ENCODE measurements around the gene SCAPER.

The SCAPER gene

GRCh38 chr15:76584868-76585575 lies 320.1 kb downstream of the SCAPER start:
- Histone ChIP-seq H3K4me3 (ENCODE audit: low read length) (no peak overlapping the region), H3K9me3 (ENCODE audit: control insufficient read depth, insufficient read depth, low read length) (no peaks in the 10 kb centered on the region), H3K27ac (ENCODE audit: low read length) (no peak overlapping the region), H3K4me1 (ENCODE audit: control insufficient read depth, insufficient read depth, low read length) (no peaks in the 10 kb centered on the region), H3K27me3 (ENCODE audit: control insufficient read depth, insufficient read depth, low read length) (no peaks in the 10 kb centered on the region), H3K36me3 (ENCODE audit: control insufficient read depth, insufficient read depth, low read length) (no peaks in the 10 kb centered on the region)
- DNase-seq (ENCODE audit: low read depth, low spot score), result no peak
- WGBS (ENCODE audit: insufficient coverage, insufficient read length), result no CpG with 5 or more reads among the region's 2 CpGs

- Histone ChIP-seq H3K27ac (ENCODE audit: low read length) (no peak overlapping the region), H3K9me3 (ENCODE audit: control insufficient read depth, insufficient read depth, low read length) (no peaks in the 10 kb centered on the region), H3K4me3 (ENCODE audit: low read length) (no peak overlapping the region), H3K4me1 (ENCODE audit: control insufficient read depth, insufficient read depth, low read length) (no peaks in the 10 kb centered on the region), H3K27me3 (ENCODE audit: control insufficient read depth, insufficient read depth, low read length) (no peaks in the 10 kb centered on the region), H3K36me3 (ENCODE audit: control insufficient read depth, insufficient read depth, low read length) (no peaks in the 10 kb centered on the region)
- DNase-seq (ENCODE audit: low read depth, low spot score), result no peak
- no CpG with 5 or more reads among the region's 5 CpGs for WGBS (ENCODE audit: insufficient coverage, insufficient read length)
Observed at GRCh38 chr15:76582550-76582949, 322.6 kb downstream of the SCAPER start.

- Histone ChIP-seq H3K4me1 (ENCODE audit: control insufficient read depth, insufficient read depth, low read length) (peaks cover 2% of the 10 kb centered on the region; the same call in 1 of the 2 replicates), H3K4me3 (ENCODE audit: low read length) (no peak overlapping the region)
- WGBS (ENCODE audit: insufficient coverage, insufficient read length), result no CpG with 5 or more reads among the region's 5 CpGs
Observed at GRCh38 chr15:76577879-76578512, 327.1 kb downstream of the SCAPER start.

GRCh38 chr15:76576523-76577279 lies 328.4 kb downstream of the SCAPER start:
- no peak overlapping the region for H3K4me3 ChIP-seq (ENCODE audit: low read length)
- H3K9me3 ChIP-seq (ENCODE audit: control insufficient read depth, insufficient read depth, low read length), result no peaks in the 10 kb centered on the region
- no peak for DNase-seq (ENCODE audit: low read depth, low spot score)
- peaks cover 2% of the 10 kb centered on the region; the same call in 1 of the 2 replicates for H3K4me1 ChIP-seq (ENCODE audit: control insufficient read depth, insufficient read depth, low read length)
- no CpG with 5 or more reads among the region's 9 CpGs for WGBS (ENCODE audit: insufficient coverage, insufficient read length)
- H3K27me3 ChIP-seq (ENCODE audit: control insufficient read depth, insufficient read depth, low read length), result no peaks in the 10 kb centered on the region
- H3K36me3 ChIP-seq (ENCODE audit: control insufficient read depth, insufficient read depth, low read length), result no peaks in the 10 kb centered on the region
- no peak overlapping the region for H3K27ac ChIP-seq (ENCODE audit: low read length)

More at GRCh38 chr15:76577879-76578512, 327.1 kb downstream of the SCAPER start:
- H3K27me3 ChIP-seq (ENCODE audit: control insufficient read depth, insufficient read depth, low read length), result no peaks in the 10 kb centered on the region
- DNase-seq (ENCODE audit: low read depth, low spot score), result no peak
- H3K36me3 ChIP-seq (ENCODE audit: control insufficient read depth, insufficient read depth, low read length), result no peaks in the 10 kb centered on the region
- no peak overlapping the region for H3K27ac ChIP-seq (ENCODE audit: low read length)
- no peaks in the 10 kb centered on the region for H3K9me3 ChIP-seq (ENCODE audit: control insufficient read depth, insufficient read depth, low read length)

GRCh38 chr15:76575679-76576078 lies 329.5 kb downstream of the SCAPER start:
- H3K27me3 ChIP-seq (ENCODE audit: control insufficient read depth, insufficient read depth, low read length), result no peaks in the 10 kb centered on the region
- peaks cover 2% of the 10 kb centered on the region; the same call in 1 of the 2 replicates for H3K4me1 ChIP-seq (ENCODE audit: control insufficient read depth, insufficient read depth, low read length)
- H3K36me3 ChIP-seq (ENCODE audit: control insufficient read depth, insufficient read depth, low read length), result no peaks in the 10 kb centered on the region
- H3K27ac ChIP-seq (ENCODE audit: low read length), result no peak overlapping the region
- no peaks in the 10 kb centered on the region for H3K9me3 ChIP-seq (ENCODE audit: control insufficient read depth, insufficient read depth, low read length)
- no CpG with 5 or more reads among the region's 2 CpGs for WGBS (ENCODE audit: insufficient coverage, insufficient read length)
- H3K4me3 ChIP-seq (ENCODE audit: low read length), result no peak overlapping the region
- no peak for DNase-seq (ENCODE audit: low read depth, low spot score)

GRCh38 chr15:76575274-76575673 lies 329.9 kb downstream of the SCAPER start:
- WGBS (ENCODE audit: insufficient coverage, insufficient read length), result no CpG with 5 or more reads among the region's 1 CpG
- Histone ChIP-seq H3K4me3 (ENCODE audit: low read length) (no peak overlapping the region), H3K27me3 (ENCODE audit: control insufficient read depth, insufficient read depth, low read length) (no peaks in the 10 kb centered on the region), H3K4me1 (ENCODE audit: control insufficient read depth, insufficient read depth, low read length) (peaks cover 2% of the 10 kb centered on the region; the same call in 1 of the 2 replicates), H3K36me3 (ENCODE audit: control insufficient read depth, insufficient read depth, low read length) (no peaks in the 10 kb centered on the region), H3K9me3 (ENCODE audit: control insufficient read depth, insufficient read depth, low read length) (no peaks in the 10 kb centered on the region), H3K27ac (ENCODE audit: low read length) (no peak overlapping the region)
- DNase-seq (ENCODE audit: low read depth, low spot score), result no peak

GRCh38 chr15:76572983-76573314 lies 332.2 kb downstream of the SCAPER start:
- Histone ChIP-seq H3K27me3 (ENCODE audit: control insufficient read depth, insufficient read depth, low read length) (no peaks in the 10 kb centered on the region), H3K9me3 (ENCODE audit: control insufficient read depth, insufficient read depth, low read length) (no peaks in the 10 kb centered on the region), H3K4me3 (ENCODE audit: low read length) (no peak overlapping the region), H3K27ac (ENCODE audit: low read length) (no peak overlapping the region), H3K4me1 (ENCODE audit: control insufficient read depth, insufficient read depth, low read length) (peaks cover 2% of the 10 kb centered on the region; the same call in 1 of the 2 replicates), H3K36me3 (ENCODE audit: control insufficient read depth, insufficient read depth, low read length) (no peaks in the 10 kb centered on the region)
- no peak for DNase-seq (ENCODE audit: low read depth, low spot score)

- Histone ChIP-seq H3K36me3 (ENCODE audit: control insufficient read depth, insufficient read depth, low read length) (no peaks in the 10 kb centered on the region), H3K4me3 (ENCODE audit: low read length) (no peak overlapping the region), H3K4me1 (ENCODE audit: control insufficient read depth, insufficient read depth, low read length) (no peaks in the 10 kb centered on the region), H3K27me3 (ENCODE audit: control insufficient read depth, insufficient read depth, low read length) (no peaks in the 10 kb centered on the region), H3K27ac (ENCODE audit: low read length) (no peak overlapping the region), H3K9me3 (ENCODE audit: control insufficient read depth, insufficient read depth, low read length) (no peaks in the 10 kb centered on the region)
- no CpG with 5 or more reads among the region's 2 CpGs for WGBS (ENCODE audit: insufficient coverage, insufficient read length)
- no peak for DNase-seq (ENCODE audit: low read depth, low spot score)
Observed at GRCh38 chr15:76566276-76566675, 338.9 kb downstream of the SCAPER start.

- no peaks in the 10 kb centered on the region for H3K4me1 ChIP-seq (ENCODE audit: control insufficient read depth, insufficient read depth, low read length)
- H3K9me3 ChIP-seq (ENCODE audit: control insufficient read depth, insufficient read depth, low read length), result no peaks in the 10 kb centered on the region
- no peak for DNase-seq (ENCODE audit: low read depth, low spot score)
- H3K27ac ChIP-seq (ENCODE audit: low read length), result no peak overlapping the region
- WGBS (ENCODE audit: insufficient coverage, insufficient read length), result no CpG with 5 or more reads among the region's 1 CpG
- H3K4me3 ChIP-seq (ENCODE audit: low read length), result no peak overlapping the region
- no peaks in the 10 kb centered on the region for H3K27me3 ChIP-seq (ENCODE audit: control insufficient read depth, insufficient read depth, low read length)
- no peaks in the 10 kb centered on the region for H3K36me3 ChIP-seq (ENCODE audit: control insufficient read depth, insufficient read depth, low read length)
Observed at GRCh38 chr15:76565366-76565765, 339.8 kb downstream of the SCAPER start.

- no CpG with 5 or more reads among the region's 1 CpG for WGBS (ENCODE audit: insufficient coverage, insufficient read length)
Observed at GRCh38 chr15:76555247-76555646, 349.9 kb downstream of the SCAPER start.

More at GRCh38 chr15:76555247-76555646, 349.9 kb downstream of the SCAPER start:
- H3K9me3 ChIP-seq (ENCODE audit: control insufficient read depth, insufficient read depth, low read length), result no peaks in the 10 kb centered on the region
- H3K27me3 ChIP-seq (ENCODE audit: control insufficient read depth, insufficient read depth, low read length), result no peaks in the 10 kb centered on the region
- no peak for DNase-seq (ENCODE audit: low read depth, low spot score)
- H3K36me3 ChIP-seq (ENCODE audit: control insufficient read depth, insufficient read depth, low read length), result 0 out of 2 replicates have a peak, but pooled peaks cover 3% of the 10 kb centered on the region
- no peak overlapping the region for H3K4me3 ChIP-seq (ENCODE audit: low read length)
- H3K27ac ChIP-seq (ENCODE audit: low read length), result no peak overlapping the region
- peaks cover 3% of the 10 kb centered on the region; the same call in 1 of the 2 replicates for H3K4me1 ChIP-seq (ENCODE audit: control insufficient read depth, insufficient read depth, low read length)
